ENCODE results near the gene RNASE12. TPM values are rescaled to one million over a fixed set of nuclear protein-coding genes. Genes with fewer than 3 reads are reported as not detected.

Gene RNASE12
- total and polyA plus RNA-seq, 9 of the 15 experiments (the other 6 are each of a cell fraction or from before 2014, with no cell fraction given), result 0.24 TPM; not detected in 8

- FAIRE-seq, result no peak
- no peaks in the 10 kb centered on the region for H3K9me3 ChIP-seq (replicated peaks; ENCODE audit: control insufficient read depth, insufficient read depth, low read depth, low read length)
- peaks cover 0 to 16% of the 10 kb centered on the region in 2 experiments; a peak in 1 of 5 replicates for H3K4me1 ChIP-seq (replicated peaks in 1 of 2; ENCODE audit: control insufficient read depth in 2 of 2, insufficient read depth in 2 of 2, low read length in 2 of 2)
- in situ Hi-C loops (cut with MboI) (no loop called here), intact Hi-C loops (cut with micrococcal nuclease) (no loop called here)
- BruUV-seq (replicated peaks), result no TSS peak
- no peak overlapping the region for H3K4me3 ChIP-seq
- no peaks in the 10 kb centered on the region for H3K27me3 ChIP-seq (ENCODE audit: control insufficient read depth in 2 of 2, insufficient read depth in 2 of 2, low read length in 2 of 2)
- no peak for ATAC-seq
- no peaks in the 10 kb centered on the region for H4K20me1 ChIP-seq (replicated peaks; ENCODE audit: control insufficient read depth, insufficient read depth, low read length)
- ChIA-PET POLR2A (no interaction called here), CTCF (ENCODE audit: low intra/inter-chr PET ratio) (no interaction called here)
- DNase-seq (ENCODE audit: extremely low read depth in 1 of 4, low spot score in 3 of 4), result no peak
- H3K4me2 ChIP-seq (ENCODE audit: insufficient read depth, low read length), result no peak overlapping the region
- H3K79me2 ChIP-seq (ENCODE audit: control insufficient read depth, insufficient read depth, low read length), result no peaks in the 10 kb centered on the region
- no peak overlapping the region for H3K27ac ChIP-seq (ENCODE audit: extremely low read depth, low read depth, low read length)
- H3K9ac ChIP-seq (ENCODE audit: insufficient read depth in 1 of 2, low read depth in 2 of 2, low read length in 2 of 2), result no peak overlapping the region
- H3K9me1 ChIP-seq (ENCODE audit: control insufficient read depth, insufficient read depth, low read length), result no peaks in the 10 kb centered on the region
- TF ChIP-seq NRF1 (conservative IDR thresholded peaks at IDR 0.05 in 1 of 2, IDR thresholded peaks at IDR 0.05 in 1 of 2) (no peak), CBFA2T2 (conservative IDR thresholded peaks at IDR 0.05) (peak; percentile 53), SFPQ (IDR thresholded peaks at IDR 0.05; ENCODE audit: low read depth, low read length) (no peak), MYC (IDR thresholded peaks at IDR 0.05; ENCODE audit: low read depth, low read length) (no peak), MYC (CRISPR knock-in tag; IDR thresholded peaks at IDR 0.05; ENCODE audit: borderline replicate concordance, low read depth) (no peak), BRF1 (IDR thresholded peaks at IDR 0.05; ENCODE audit: borderline replicate concordance, extremely low read depth, insufficient read length) (no peak), TFE3 (CRISPR knock-in tag; IDR thresholded peaks at IDR 0.05) (no peak), TAL1 (IDR thresholded peaks at IDR 0.05) (peak; percentile 24; the same call in 1 of the 2 replicates), SOX6 (IDR thresholded peaks at IDR 0.05) (no peak), TCF3 (CRISPR knock-in tag; IDR thresholded peaks at IDR 0.05) (peak; percentile 32; the same call in 1 of the 2 replicates), ELF4 (CRISPR knock-in tag; IDR thresholded peaks at IDR 0.05) (no peak), CBFA2T3 (IDR thresholded peaks at IDR 0.05) (peak; percentile 72), CC2D1A (IDR thresholded peaks at IDR 0.05) (no peak), MLX (CRISPR knock-in tag; conservative IDR thresholded peaks at IDR 0.05) (no peak)
- no peaks in the 10 kb centered on the region for H3K36me3 ChIP-seq (ENCODE audit: control insufficient read depth, insufficient read depth, low read length)
- H2AFZ ChIP-seq (ENCODE audit: low read depth, low read length), result no peak overlapping the region
- WGBS (ENCODE audit: insufficient coverage, low coverage, missing lambda C conversion rate), result 0% methylated on average over 1 of the region's 1 CpG
These were observed 27.2 kb downstream of the RNASE12 start for GRCh38 chr14:20563971-20564370.

Measured in K562 (cell line).